SIG-M5 (cell line): ENCODE measurements around the gene ABHD12.
"Not testable (repeated sequence)": the region's sequence is repeated elsewhere in the genome, so short reads cannot be mapped to it uniquely, and the experiment has no call there.

Experiments
- DNase-seq: peaks from one replicate; lab custom pipeline; 2025; lab: John Stamatoyannopoulos, UW

Gene ABHD12

DNA sequence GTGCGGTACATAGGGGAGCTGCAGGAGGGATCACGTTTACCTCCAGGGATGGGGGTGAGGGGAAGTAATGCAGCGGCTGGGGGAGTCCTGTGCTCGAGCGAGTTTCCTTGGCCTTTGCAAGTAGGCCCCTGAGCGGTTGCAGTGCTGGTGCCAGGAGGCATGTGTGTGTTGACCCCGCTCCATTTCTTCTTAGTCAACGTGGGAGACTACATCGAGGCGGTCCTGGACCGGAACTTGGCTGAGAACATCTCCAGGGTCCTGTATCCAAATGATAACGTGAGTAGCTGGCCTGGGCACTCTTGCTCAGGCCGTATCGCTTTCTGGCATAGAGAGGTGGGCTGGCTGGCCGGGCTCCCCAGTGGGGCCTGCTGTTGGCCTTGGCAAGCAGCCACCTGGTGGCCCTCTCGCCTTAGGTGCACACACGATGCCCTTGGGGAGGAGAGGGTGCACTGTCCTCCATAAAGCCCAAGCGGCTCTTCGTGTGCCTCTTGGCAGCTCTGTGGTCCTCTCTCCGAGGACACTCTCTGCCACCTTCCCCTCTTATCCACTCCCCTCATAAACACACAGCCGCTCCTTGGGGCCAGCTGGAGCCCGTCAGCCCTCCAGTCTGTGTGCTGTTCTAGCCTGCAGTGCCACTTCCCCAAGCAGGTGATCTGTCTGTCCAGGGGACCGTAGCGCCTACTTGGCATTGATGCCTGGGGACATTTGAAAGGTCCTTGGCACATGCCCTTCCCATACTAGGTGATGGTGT lies 113.4 kb downstream of the ABHD12 start:
- no peak for DNase-seq

GRCh38 chr20:25276533-25277050 lies 114.0 kb downstream of the ABHD12 start:
- no peak for DNase-seq

- DNase-seq, result no peak
These were observed 114.7 kb downstream of the ABHD12 start for GRCh38 chr20:25275813-25276532.

DNA sequence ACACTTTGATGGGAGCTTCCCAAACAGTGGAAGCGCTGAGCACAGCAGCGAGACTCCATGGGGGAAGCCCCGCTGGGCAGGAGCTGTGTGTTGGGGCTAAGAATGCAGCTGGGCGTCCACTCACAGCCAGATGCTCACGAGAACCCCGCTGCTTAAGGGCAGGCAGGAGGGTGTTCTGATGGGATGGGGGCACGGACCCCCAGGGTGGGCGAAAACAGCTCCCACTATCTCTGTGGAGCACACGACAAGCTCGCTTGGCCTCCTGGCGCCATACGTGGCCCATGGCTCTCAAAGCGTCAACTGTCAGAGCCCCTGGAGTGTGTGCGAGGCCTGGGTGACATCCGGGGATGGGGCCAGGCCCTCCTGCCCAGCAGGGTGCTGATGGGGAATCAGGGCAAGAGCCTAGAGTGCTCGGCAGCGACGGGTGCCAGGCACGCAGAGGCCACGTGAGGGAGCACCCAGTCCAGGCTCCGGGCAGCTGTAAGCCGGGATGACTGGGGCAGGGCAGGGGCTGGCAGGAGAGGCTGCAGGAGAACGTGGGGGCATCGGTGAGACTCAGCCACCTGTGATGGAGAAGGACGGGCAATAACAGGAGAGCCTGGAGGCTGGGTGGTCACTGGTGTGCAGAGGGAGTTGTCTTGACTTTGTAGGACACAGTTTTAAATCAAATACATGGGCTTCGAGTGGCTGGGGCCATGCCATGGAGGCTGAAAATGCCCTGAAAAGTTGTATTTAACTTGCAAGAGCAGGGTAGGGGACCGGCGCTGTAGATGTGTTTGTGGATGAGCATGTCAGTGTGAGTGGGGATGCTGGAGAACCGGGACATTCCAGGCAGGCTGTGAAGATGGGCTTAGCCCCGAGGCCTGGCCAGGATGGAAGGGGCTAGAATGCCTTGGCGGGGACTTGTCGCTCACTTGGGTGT lies 115.5 kb downstream of the ABHD12 start:
- DNase-seq, result no peak

DNA sequence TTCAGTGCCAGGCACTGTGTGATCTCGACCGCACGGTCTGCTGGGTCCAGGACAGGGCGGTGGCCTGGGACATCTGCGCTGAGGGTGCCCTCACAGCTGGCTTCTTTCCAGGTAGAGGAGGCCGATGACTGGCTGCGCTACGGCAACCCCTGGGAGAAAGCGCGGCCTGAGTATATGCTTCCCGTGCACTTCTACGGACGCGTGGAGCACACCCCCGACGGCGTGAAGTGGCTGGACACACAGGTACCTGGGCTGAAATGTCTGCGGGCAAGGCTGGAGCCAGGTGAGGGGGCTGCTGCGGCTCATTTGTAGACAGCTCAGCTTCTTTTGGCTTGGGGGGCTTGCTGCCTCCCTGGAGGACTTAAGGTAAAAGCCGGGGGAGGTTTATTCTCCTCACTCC lies 116.2 kb downstream of the ABHD12 start:
- no peak for DNase-seq

DNA sequence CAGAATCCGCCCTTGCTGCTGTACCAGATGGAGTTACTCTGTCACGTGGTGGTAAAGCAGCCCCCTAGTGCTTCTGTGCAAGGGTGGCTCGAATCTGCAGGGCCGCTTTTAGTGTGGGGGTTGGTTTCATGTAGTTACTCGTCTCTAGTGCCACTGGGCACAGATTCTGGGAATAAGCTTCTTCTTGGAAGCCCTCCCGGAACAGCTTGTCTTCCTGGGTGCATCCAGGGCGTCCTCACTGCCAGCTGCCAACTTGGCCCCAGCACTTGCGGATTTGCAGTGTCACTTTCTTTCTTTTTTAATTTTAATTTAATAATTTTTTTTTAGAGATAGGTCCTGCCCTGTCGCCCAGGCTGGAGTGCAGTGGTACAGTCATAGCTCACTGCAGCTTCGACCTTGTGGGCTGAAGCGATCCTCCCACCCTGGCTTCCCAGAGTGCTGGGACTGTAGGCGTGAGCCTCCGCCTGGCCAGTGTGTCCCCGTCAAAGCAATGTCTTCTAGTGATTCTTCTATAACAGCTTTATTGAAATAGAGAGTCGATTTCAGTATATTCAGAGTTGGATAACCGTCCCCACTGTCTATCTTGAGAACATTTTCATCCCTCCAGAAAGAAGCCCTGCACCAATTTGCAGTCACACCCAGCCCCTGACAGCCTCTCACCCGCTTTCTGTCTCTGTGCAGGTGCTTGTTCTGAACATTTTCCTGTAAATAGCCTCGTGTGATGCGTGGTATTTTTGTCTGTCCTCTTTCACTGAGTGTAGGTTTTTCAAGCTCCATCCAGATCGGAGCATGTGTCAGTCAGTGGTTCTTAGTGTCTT lies 116.9 kb downstream of the ABHD12 start:
- DNase-seq, result no peak

- no peak for DNase-seq
These were observed 117.6 kb downstream of the ABHD12 start for GRCh38 chr20:25273046-25273445.

DNA sequence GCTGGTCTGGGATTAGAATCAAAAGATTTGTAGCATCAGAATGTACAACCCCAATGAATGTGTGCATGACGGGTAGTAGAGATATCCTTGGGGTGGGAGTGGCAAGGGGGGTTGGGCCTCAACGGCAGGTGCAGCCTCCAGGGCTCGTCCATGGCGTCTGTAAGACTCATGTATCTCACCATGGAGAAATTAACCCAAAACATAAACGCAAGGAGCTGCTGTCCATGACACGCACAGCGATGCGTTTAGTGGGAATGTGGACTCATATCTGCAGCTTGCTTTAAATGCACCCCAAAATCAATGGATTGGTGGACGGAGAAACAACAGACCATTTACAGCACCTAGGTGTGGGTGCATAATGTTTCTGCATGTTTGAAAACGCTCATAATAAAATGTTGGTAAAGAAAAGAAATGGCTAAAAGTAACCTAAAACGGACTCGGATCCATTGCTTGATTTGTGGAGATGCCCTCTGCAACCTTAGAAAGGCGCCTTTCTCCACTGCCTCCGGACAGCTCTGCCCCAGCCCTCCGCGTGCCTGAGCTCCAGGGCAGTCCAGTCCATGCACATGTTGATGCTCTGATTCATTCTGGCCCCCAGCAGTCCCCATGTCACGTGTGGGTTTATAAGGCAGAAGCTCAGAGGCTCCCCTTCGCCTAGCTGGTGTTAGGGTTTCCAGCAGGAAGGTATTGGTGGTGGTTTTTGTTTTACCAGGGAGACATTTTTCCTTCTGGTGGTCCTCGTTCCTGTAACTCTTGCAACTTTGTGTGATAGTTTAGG lies 118.2 kb downstream of the ABHD12 start:
- DNase-seq, result no peak

- no peak for DNase-seq
These were observed 119.0 kb downstream of the ABHD12 start for GRCh38 chr20:25271486-25272222.

DNA sequence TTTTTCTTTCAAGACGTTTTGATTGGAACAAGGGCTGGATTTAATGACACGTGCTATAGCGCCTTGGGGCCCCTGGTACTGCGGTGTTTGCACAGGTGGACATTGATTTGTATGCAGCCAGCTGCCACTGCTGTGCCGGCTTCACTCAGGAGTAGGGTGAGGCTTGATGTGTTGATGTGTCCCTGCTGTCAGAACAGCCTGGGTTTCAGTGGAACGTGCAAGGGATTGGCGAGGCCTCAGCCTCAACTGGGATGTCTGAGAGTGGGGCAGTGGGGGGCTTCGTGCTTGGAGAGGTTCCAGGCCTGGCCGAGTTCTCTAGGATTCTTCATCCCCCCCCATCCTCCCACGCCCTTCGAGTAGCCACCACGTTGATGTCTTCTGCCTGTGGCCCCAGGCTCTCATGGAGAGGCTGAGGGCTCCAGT lies 119.8 kb downstream of the ABHD12 start:
- no peak for DNase-seq

- no peak for DNase-seq
These were observed 120.8 kb downstream of the ABHD12 start for GRCh38 chr20:25269833-25270170.

- DNase-seq, result no peak
These were observed 121.4 kb downstream of the ABHD12 start for GRCh38 chr20:25269057-25269832.

- not testable (repeated sequence) for DNase-seq
These were observed 129.7 kb downstream of the ABHD12 start for GRCh38 chr20:25260770-25261437.

- DNase-seq, result no peak
These were observed 130.8 kb downstream of the ABHD12 start for GRCh38 chr20:25259788-25260254.

DNA sequence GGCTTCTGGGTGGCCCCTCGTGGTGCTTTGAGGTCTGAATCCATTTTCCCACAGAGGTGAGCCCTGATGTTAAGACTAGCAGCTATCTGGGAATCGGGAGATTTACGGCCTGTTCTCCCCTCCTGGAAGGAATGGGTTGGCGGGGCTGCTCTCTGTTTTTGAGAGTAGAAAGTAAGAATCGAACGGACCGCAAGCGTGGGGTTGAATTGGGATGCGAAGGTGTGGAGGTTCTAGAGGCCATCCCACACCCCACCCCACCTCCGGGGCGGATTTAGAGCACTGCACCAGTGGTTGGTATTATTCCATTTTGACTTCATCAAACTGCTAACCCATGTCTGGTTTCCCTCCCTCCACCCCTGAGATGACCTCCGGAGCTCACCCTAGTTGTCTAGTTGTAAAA lies 131.3 kb downstream of the ABHD12 start:
- DNase-seq, result no peak

DNA sequence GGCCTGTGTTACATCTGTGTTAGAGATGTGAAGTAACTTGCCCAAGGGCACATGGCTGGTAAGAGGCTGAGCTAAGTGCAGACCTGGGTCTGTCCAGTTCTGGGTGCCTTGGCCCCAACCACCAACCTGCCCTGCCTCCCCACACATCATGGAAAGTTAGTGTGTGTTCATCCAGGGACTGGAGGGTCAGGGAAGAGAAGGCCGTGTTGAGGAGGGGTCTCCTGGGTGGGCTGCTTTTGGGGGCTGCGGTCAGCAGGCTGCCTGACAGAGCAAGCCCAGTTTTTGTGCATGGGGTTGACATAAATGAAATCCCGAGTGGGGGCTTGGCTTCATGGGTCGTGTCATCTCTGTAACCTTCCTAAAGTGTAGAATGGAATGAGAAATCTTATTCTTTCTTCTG lies 131.8 kb downstream of the ABHD12 start:
- no peak for DNase-seq

GRCh38 chr20:25258476-25258805 lies 132.2 kb downstream of the ABHD12 start:
- DNase-seq, result no peak

GRCh38 chr20:25257756-25258475 lies 132.7 kb downstream of the ABHD12 start:
- DNase-seq, result no peak
